ENCODE measurements around the gene DIABLO. TPM values are rescaled to one million over a fixed set of nuclear protein-coding genes. Genes with fewer than 3 reads are reported as not detected.

Gene DIABLO
- total and polyA plus RNA-seq, 9 of the 15 experiments (the other 6 are each of a cell fraction or from before 2014, with no cell fraction given): 37.3 to 101 (median 80.1) TPM

- peak; percentile 53; the same call in 1 of the 2 replicates for TF ChIP-seq RREB1 (CRISPR knock-in tag; IDR thresholded peaks at IDR 0.05)
- 0 out of 2 replicates have a peak, but pooled peaks have one; percentile 21 for TF ChIP-seq ZNF134 (CRISPR knock-in tag; conservative IDR thresholded peaks at IDR 0.05)
- TF ChIP-seq ZBTB1 (CRISPR knock-in tag; IDR thresholded peaks at IDR 0.05; ENCODE audit: borderline replicate concordance, low read depth): peak; percentile 91
- TF ChIP-seq MXD1 (CRISPR knock-in tag; IDR thresholded peaks at IDR 0.05; ENCODE audit: borderline replicate concordance, poor library complexity, severe bottlenecking): peak; percentile 85
- no peak for TF ChIP-seq CAMTA2 (CRISPR knock-in tag; conservative IDR thresholded peaks at IDR 0.05)
- peak; percentile 87; the same call in 1 of the 2 replicates for TF ChIP-seq NR1H2 (CRISPR knock-in tag; IDR thresholded peaks at IDR 0.05)
- TF ChIP-seq ZNF609 (CRISPR knock-in tag; IDR thresholded peaks at IDR 0.05; ENCODE audit: borderline replicate concordance): 0 out of 2 replicates have a peak, but pooled peaks have one; percentile 82
- peak; percentile 79; the same call in 1 of the 2 replicates for TF ChIP-seq JUN (IDR thresholded peaks at IDR 0.05; ENCODE audit: borderline replicate concordance, low read depth, low read length)
- 0 out of 2 replicates have a peak, but pooled peaks have one; percentile 55 for TF ChIP-seq JUN (CRISPR knock-in tag; IDR thresholded peaks at IDR 0.05; ENCODE audit: borderline replicate concordance)
- peak; percentile 86 for TF ChIP-seq ETS1 (conservative IDR thresholded peaks at IDR 0.05; ENCODE audit: control insufficient read depth, low read depth, low read length)
- TF ChIP-seq DMBX1 (CRISPR knock-in tag; IDR thresholded peaks at IDR 0.05; ENCODE audit: borderline replicate concordance): peak; percentile 79; the same call in 1 of the 2 replicates
- TF ChIP-seq RNF2 (IDR thresholded peaks at IDR 0.05): peak; percentile 96
These were observed 694 bp upstream of the DIABLO start (continued) for GRCh38 chr12:122226366-122227125.
